Lower lobe of right lung (tissue), 2 donors: ENCODE results near the gene LTBP1. TPM values are rescaled to one million over a fixed set of nuclear protein-coding genes. Genes with fewer than 3 reads are reported as not detected.
"Not testable (repeated sequence)": the region's sequence is repeated elsewhere in the genome, so short reads cannot be mapped to it uniquely, and the experiment has no call there.

Experiments
- ATAC-seq, 2 donors: fragments of 200-7000 bp; cut with Tn5 transposase; one replicate each; pipeline ENCODE4 v1.9.1; 2020 to 2022; ENCODE audit warnings: mild to moderate bottlenecking in 2 of 2, moderate library complexity in 2 of 2
- DNase-seq: peaks from one replicate; pipeline ENCODE4 v3.0.0-alpha.2; 2020
- H3K27ac ChIP-seq: fragments of 200-600 bp; one replicate; pipeline ENCODE4 v1.8.0; 2022
- H3K27me3 ChIP-seq: fragments of 200-600 bp; one replicate; pipeline ENCODE4 v1.8.0; 2022; ENCODE audit warnings: low read depth
- H3K36me3 ChIP-seq: fragments of 200-600 bp; one replicate; pipeline ENCODE4 v1.8.0; 2022; ENCODE audit warnings: mild to moderate bottlenecking
- H3K4me1 ChIP-seq: fragments of 200-600 bp; one replicate; pipeline ENCODE4 v1.8.0; 2022
- H3K4me3 ChIP-seq: fragments of 200-600 bp; one replicate; pipeline ENCODE4 v1.8.0; 2022; ENCODE audit warnings: mild to moderate bottlenecking
- H3K9me3 ChIP-seq: fragments of 200-600 bp; one replicate; pipeline ENCODE4 v1.8.0; 2022
- intact Hi-C: fragments of 100-400 bp; cut with DNase I; formaldehyde crosslinking; loops from one replicate; pipeline ENCODE4 v1.11.0; 2022
- total RNA-seq: library from RNA; stranded (reverse); fragmentation: NEBNext Ultra II Directional; extraction: Animal tissue kit (Norgen Biotek cat#: 25700); gene quantifications from one replicate; pipeline ENCODE4 v1.2.1, GENCODE V29; 2021
- TF ChIP-seq, protein P1 (sequence below): fragments of 200-600 bp; IDR thresholded peaks from one replicate; pipeline ENCODE4 v1.8.0; 2022; ENCODE audit warnings: antibody characterized with exemption, mild to moderate bottlenecking
- donor health status: DM: no; HTN: yes; CAD: no; lungs with severe emphysema.

Gene LTBP1
- total RNA-seq, 1 donor from 2014 or later, result 34.7 TPM

DNA sequence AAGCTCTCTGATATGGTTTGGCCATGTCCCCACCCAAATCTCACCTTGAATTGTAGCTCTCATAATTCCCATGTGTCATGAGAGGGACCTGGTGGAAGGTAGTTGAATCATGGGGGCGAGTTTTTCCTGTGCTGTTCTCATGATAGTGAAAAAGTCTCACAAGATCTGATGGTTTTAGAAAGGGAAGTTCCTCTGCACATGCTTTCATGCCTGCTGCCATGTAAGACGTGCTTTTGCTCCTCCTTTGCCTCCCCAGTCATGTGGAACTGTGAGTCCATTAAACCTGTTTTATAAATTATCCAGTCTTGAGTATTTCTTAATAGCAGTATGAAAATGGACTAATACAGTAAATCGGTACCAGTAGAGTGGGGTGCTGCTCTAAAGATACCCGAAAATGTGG is 34.9 kb downstream of the LTBP1 start:
- ATAC-seq (no peak), DNase-seq (no peak)
- Histone ChIP-seq H3K27ac (no peak overlapping the region), H3K27me3 (no peaks in the 10 kb centered on the region), H3K9me3 (no peaks in the 10 kb centered on the region), H3K4me3 (no peak overlapping the region), H3K36me3 (no peaks in the 10 kb centered on the region), H3K4me1 (no peaks in the 10 kb centered on the region)
- intact Hi-C loops, result no loop called here
- TF ChIP-seq, protein P1, sequence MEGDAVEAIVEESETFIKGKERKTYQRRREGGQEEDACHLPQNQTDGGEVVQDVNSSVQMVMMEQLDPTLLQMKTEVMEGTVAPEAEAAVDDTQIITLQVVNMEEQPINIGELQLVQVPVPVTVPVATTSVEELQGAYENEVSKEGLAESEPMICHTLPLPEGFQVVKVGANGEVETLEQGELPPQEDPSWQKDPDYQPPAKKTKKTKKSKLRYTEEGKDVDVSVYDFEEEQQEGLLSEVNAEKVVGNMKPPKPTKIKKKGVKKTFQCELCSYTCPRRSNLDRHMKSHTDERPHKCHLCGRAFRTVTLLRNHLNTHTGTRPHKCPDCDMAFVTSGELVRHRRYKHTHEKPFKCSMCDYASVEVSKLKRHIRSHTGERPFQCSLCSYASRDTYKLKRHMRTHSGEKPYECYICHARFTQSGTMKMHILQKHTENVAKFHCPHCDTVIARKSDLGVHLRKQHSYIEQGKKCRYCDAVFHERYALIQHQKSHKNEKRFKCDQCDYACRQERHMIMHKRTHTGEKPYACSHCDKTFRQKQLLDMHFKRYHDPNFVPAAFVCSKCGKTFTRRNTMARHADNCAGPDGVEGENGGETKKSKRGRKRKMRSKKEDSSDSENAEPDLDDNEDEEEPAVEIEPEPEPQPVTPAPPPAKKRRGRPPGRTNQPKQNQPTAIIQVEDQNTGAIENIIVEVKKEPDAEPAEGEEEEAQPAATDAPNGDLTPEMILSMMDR, result no peak

DNA sequence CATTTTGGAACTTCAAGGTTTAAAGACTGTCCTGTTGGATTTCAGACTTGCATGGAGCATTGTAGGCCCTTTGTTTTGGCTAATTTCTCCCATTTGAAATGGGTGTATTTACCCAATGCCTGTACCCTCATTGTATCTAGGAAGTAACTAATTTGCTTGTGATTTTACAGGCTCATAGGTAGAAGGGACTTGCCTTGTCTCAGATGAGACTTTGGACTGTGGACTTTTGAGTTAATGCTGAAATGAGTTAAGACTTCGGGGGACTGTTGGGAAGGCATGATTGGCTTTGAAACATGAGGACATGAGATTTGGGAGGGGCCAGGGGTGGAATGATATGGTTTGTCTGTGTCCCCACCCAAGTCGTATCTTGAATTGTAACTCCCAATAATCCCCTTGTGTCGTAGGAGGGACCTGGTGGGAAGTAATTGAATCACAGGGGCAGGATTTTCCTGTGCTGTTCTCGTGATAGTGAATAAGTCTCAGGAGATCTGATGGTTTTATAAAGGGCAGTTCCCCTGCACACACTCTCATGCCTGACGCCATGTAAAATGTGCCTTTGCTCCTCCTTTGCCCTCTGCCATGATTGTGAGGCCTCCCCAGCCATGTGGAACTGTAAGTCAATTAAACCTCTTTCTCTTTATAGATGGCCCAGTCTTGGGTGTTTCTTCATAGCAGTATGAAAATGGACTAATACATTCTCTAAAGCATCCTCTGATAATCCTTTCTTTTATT is 36.6 kb downstream of the LTBP1 start:
- H3K27me3 ChIP-seq, intact Hi-C loops, H3K9me3 ChIP-seq, H3K4me3 ChIP-seq, DNase-seq, H3K36me3 ChIP-seq, H3K4me1 ChIP-seq, ATAC-seq, H3K27ac ChIP-seq: not testable (repeated sequence)

DNA sequence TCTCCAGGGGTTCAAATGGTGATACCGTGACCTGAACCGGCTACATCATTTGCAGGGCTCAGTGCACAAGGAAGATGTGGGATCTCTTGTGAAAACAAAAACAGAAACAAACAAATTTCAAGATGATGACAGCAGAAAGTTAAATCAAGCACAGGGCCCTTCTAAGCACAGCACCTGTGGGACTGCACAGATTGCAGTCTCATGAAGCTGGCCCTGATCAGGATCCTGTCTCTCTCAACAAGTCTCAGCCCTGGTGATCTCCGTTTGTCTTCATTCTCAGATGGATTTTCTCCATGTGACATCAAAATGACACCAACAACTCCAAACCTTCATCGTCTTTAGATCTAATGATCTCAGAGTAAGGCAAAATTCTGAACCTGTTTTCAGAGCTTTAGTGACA is 39.7 kb downstream of the LTBP1 start:
- ATAC-seq (no peak), DNase-seq (no peak)
- H3K4me3 ChIP-seq, result no peak overlapping the region
- no peaks in the 10 kb centered on the region for H3K4me1 ChIP-seq
- H3K9me3 ChIP-seq, result no peaks in the 10 kb centered on the region
- no peak overlapping the region for H3K27ac ChIP-seq
- no peaks in the 10 kb centered on the region for H3K27me3 ChIP-seq
- no peaks in the 10 kb centered on the region for H3K36me3 ChIP-seq
- TF ChIP-seq, protein P1, result no peak
- intact Hi-C loops, result no loop called here

DNA sequence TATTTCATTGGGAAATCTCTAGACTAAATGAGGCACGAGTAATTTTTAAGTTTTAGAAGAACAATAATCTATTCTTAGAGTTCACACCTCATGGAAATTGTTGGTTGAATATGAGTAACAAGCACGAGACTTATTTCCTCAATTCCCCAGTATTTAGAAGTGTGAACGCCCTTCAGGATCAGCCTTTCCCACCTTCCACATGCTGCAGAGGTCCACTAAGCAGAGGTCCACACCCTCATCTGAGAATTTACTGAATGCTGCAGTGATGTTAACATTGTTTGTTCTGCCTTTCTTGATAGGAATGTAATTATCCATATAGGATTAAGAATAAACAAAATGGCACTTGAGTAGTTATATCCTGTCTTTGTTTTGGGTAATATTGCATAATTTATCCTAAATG is 41.8 kb downstream of the LTBP1 start:
- no peaks in the 10 kb centered on the region for H3K27me3 ChIP-seq
- no peaks in the 10 kb centered on the region for H3K9me3 ChIP-seq
- no peak overlapping the region for H3K4me3 ChIP-seq
- no peak overlapping the region for H3K27ac ChIP-seq
- H3K36me3 ChIP-seq, result no peaks in the 10 kb centered on the region
- DNase-seq (no peak), ATAC-seq (no peak)
- H3K4me1 ChIP-seq, result no peaks in the 10 kb centered on the region
- intact Hi-C loops, result no loop called here
- TF ChIP-seq, protein P1, result no peak

DNA sequence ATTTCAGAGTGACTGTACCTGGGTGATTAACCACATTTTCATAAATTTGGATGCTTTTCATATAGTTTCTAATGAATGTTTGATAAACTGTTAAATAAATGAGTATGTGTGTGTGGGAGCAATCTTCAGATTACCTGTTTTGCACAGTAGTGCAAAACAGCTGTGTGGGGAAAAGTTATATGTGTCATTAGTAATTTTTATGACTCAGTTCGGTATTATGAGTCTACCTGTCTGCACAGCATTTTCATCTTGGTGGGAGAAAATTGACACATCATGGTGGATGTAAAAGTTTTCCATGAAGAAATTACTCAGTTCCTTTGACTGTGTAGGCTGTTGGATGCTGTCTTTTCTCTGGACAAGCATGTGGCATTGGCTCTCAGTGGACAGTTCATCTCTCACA is 43.8 kb downstream of the LTBP1 start:
- intact Hi-C loops, result no loop called here
- H3K4me3 ChIP-seq, result no peak overlapping the region
- no peak for DNase-seq
- H3K27ac ChIP-seq, result no peak overlapping the region
- H3K36me3 ChIP-seq, result no peaks in the 10 kb centered on the region
- H3K9me3 ChIP-seq, result no peaks in the 10 kb centered on the region
- H3K27me3 ChIP-seq, result no peaks in the 10 kb centered on the region
- TF ChIP-seq, protein P1, result no peak
- H3K4me1 ChIP-seq, result no peaks in the 10 kb centered on the region
- ATAC-seq, result no peak

DNA sequence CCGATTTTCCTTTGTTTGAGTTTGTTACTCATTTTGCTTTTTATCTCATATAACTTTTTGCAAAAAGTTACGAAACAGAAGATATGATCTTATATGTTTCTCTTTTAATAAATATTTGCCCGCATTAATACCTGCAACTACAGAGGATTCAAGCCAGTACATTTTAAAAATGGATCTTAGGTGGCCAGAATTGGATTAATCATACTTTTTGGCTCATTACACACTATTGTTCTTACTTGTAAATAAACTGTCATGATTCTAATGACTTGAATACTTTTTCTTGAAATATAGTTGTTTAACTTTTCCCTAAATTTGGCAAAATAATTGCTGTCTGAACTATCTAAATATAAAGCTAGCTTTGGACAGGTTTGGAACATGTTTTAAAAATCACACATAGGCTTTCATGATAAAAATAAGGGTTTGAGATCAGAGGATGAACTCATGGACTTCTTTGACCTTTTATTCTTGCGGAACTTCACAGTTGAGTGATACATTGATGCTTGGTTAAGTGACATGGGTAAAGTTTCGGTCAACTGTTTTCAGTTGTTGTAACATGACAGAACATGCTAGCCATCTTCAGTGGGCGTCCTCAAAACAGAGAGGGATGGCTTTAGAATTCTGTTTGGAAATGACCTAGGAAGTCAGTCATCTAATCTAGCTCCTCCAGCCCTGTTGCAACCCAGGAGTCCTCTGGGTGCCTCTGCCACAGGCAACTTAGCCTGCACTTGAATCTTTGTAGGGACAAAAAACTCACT is 44.5 kb downstream of the LTBP1 start:
- Histone ChIP-seq H3K4me3 (no peak overlapping the region), H3K9me3 (no peaks in the 10 kb centered on the region), H3K4me1 (no peaks in the 10 kb centered on the region), H3K36me3 (no peaks in the 10 kb centered on the region), H3K27ac (no peak overlapping the region), H3K27me3 (no peaks in the 10 kb centered on the region)
- ATAC-seq (no peak), DNase-seq (no peak)
- TF ChIP-seq, protein P1, result no peak
- intact Hi-C loops, result no loop called here
